ENCODE measurements around the gene OR51L1.
"Not testable (repeated sequence)": the region's sequence is repeated elsewhere in the genome, so short reads cannot be mapped to it uniquely, and the experiment has no call there.

OR51L1 gene

GRCh38 chr11:4994551-4994950 is at the start of gene OR51L1:
Gene OR51L1, plus strand, starts transcription at chr11:4994851. Its CDS starts 4,132 bp downstream, at chr11:4998983.
- Histone ChIP-seq H3K9me3 (no peaks in the 10 kb centered on the region), H3K4me1 (no peaks in the 10 kb centered on the region), H3K36me3 (no peaks in the 10 kb centered on the region), H4K20me1 (no peaks in the 10 kb centered on the region), H3K9ac (no peak within 1 kb of the TSS), H3K4me3 (no peak within 1 kb of the TSS), H3K4me2 (no peak within 1 kb of the TSS), H3K27me3 (no peaks in the 10 kb centered on the region), H3K27ac (no peak within 1 kb of the TSS)
- no peak for TF ChIP-seq Cebpa-rat (IDR thresholded peaks at IDR 0.05)

- Histone ChIP-seq H3K4me2 (no peak within 1 kb of the TSS), H3K27me3 (no peaks in the 10 kb centered on the region), H3K4me1 (no peaks in the 10 kb centered on the region), H3K4me3 (no peak within 1 kb of the TSS), H3K27ac (no peak within 1 kb of the TSS), H4K20me1 (no peaks in the 10 kb centered on the region), H3K9me3 (no peaks in the 10 kb centered on the region), H3K36me3 (no peaks in the 10 kb centered on the region), H3K9ac (no peak within 1 kb of the TSS)
- TF ChIP-seq Cebpa-rat (IDR thresholded peaks at IDR 0.05): no peak
Measured at GRCh38 chr11:4947505-4947904, 47.1 kb upstream of the OR51L1 start, which contains the start of gene OR51A4. Gene OR51A4, minus strand, starts transcription at chr11:4947605. Its CDS starts 505 bp downstream, at chr11:4947100.

- not testable (repeated sequence) for H3K9me3 ChIP-seq, H3K4me3 ChIP-seq, H3K27ac ChIP-seq, H3K36me3 ChIP-seq, H3K9ac ChIP-seq, H3K4me1 ChIP-seq, H3K27me3 ChIP-seq, H3K4me2 ChIP-seq, H4K20me1 ChIP-seq
Measured at GRCh38 chr11:4955613-4956012, 39.0 kb upstream of the OR51L1 start, which contains the start of gene OR51A2. Gene OR51A2, minus strand, starts transcription at chr11:4955713. Its CDS starts 0 bp downstream, at chr11:4955713.

GRCh38 chr11:4957396-4957795 is 37.3 kb upstream of the OR51L1 start:
- Histone ChIP-seq H3K36me3 (no peaks in the 10 kb centered on the region), H3K4me1 (no peaks in the 10 kb centered on the region), H3K9ac (no peak overlapping the region), H3K4me3 (no peak overlapping the region), H4K20me1 (no peaks in the 10 kb centered on the region), H3K27ac (no peak overlapping the region), H3K27me3 (no peaks in the 10 kb centered on the region), H3K4me2 (no peak overlapping the region), H3K9me3 (no peaks in the 10 kb centered on the region)
- no peak for TF ChIP-seq Cebpa-rat (IDR thresholded peaks at IDR 0.05)

- Histone ChIP-seq H3K9ac (no peak overlapping the region), H3K27me3 (no peaks in the 10 kb centered on the region), H3K4me3 (no peak overlapping the region), H4K20me1 (no peaks in the 10 kb centered on the region), H3K9me3 (0 out of 2 replicates have a peak, but pooled peaks cover 3% of the 10 kb centered on the region), H3K4me2 (no peak overlapping the region), H3K36me3 (no peaks in the 10 kb centered on the region), H3K27ac (no peak overlapping the region), H3K4me1 (no peaks in the 10 kb centered on the region)
- no peak for TF ChIP-seq Cebpa-rat (IDR thresholded peaks at IDR 0.05)
Measured at GRCh38 chr11:4960877-4961276, 33.8 kb upstream of the OR51L1 start.

GRCh38 chr11:4962816-4963215 is 31.8 kb upstream of the OR51L1 start:
- H3K4me1 ChIP-seq: no peaks in the 10 kb centered on the region
- H3K36me3 ChIP-seq: no peaks in the 10 kb centered on the region
- no peak overlapping the region for H3K4me2 ChIP-seq
- no peak for TF ChIP-seq Cebpa-rat (IDR thresholded peaks at IDR 0.05)
- H3K27me3 ChIP-seq: no peaks in the 10 kb centered on the region
- no peak overlapping the region for H3K4me3 ChIP-seq
- H3K9me3 ChIP-seq: 0 out of 2 replicates have a peak, but pooled peaks cover 3% of the 10 kb centered on the region
- H3K27ac ChIP-seq: no peak overlapping the region
- no peak overlapping the region for H3K9ac ChIP-seq
- no peaks in the 10 kb centered on the region for H4K20me1 ChIP-seq

GRCh38 chr11:4975436-4975835 is 19.2 kb upstream of the OR51L1 start:
- H3K27me3 ChIP-seq: no peaks in the 10 kb centered on the region
- H3K4me2 ChIP-seq: no peak overlapping the region
- no peaks in the 10 kb centered on the region for H3K36me3 ChIP-seq
- H3K9ac ChIP-seq: no peak overlapping the region
- H3K4me1 ChIP-seq: no peaks in the 10 kb centered on the region
- H4K20me1 ChIP-seq: no peaks in the 10 kb centered on the region
- peaks cover 6% of the 10 kb centered on the region; the same call in 1 of the 2 replicates for H3K9me3 ChIP-seq
- H3K27ac ChIP-seq: no peak overlapping the region
- no peak overlapping the region for H3K4me3 ChIP-seq
- no peak for TF ChIP-seq Cebpa-rat (IDR thresholded peaks at IDR 0.05)

GRCh38 chr11:4979036-4979435 is 15.6 kb upstream of the OR51L1 start:
- no peaks in the 10 kb centered on the region for H3K27me3 ChIP-seq
- no peaks in the 10 kb centered on the region for H3K4me1 ChIP-seq
- TF ChIP-seq Cebpa-rat (IDR thresholded peaks at IDR 0.05): no peak
- H3K36me3 ChIP-seq: no peaks in the 10 kb centered on the region
- no peak overlapping the region for H3K27ac ChIP-seq
- H4K20me1 ChIP-seq: no peaks in the 10 kb centered on the region
- no peak overlapping the region for H3K4me3 ChIP-seq
- no peak overlapping the region for H3K9ac ChIP-seq
- no peak overlapping the region for H3K4me2 ChIP-seq
- H3K9me3 ChIP-seq: peaks cover 6% of the 10 kb centered on the region; the same call in 1 of the 2 replicates

GRCh38 chr11:4982678-4983077 is 12.0 kb upstream of the OR51L1 start:
- no peaks in the 10 kb centered on the region for H4K20me1 ChIP-seq
- no peaks in the 10 kb centered on the region for H3K4me1 ChIP-seq
- peaks cover 4% of the 10 kb centered on the region; the same call in 1 of the 2 replicates for H3K9me3 ChIP-seq
- H3K36me3 ChIP-seq: no peaks in the 10 kb centered on the region
- no peak overlapping the region for H3K9ac ChIP-seq
- no peak for TF ChIP-seq Cebpa-rat (IDR thresholded peaks at IDR 0.05)
- H3K27me3 ChIP-seq: no peaks in the 10 kb centered on the region
- no peak overlapping the region for H3K4me2 ChIP-seq
- no peak overlapping the region for H3K4me3 ChIP-seq
- H3K27ac ChIP-seq: no peak overlapping the region

GRCh38 chr11:4983841-4984240 is 10.8 kb upstream of the OR51L1 start:
- Histone ChIP-seq H3K9ac (no peak overlapping the region), H3K4me2 (no peak overlapping the region), H4K20me1 (no peaks in the 10 kb centered on the region), H3K36me3 (no peaks in the 10 kb centered on the region), H3K4me1 (no peaks in the 10 kb centered on the region), H3K9me3 (no peaks in the 10 kb centered on the region), H3K27me3 (no peaks in the 10 kb centered on the region), H3K27ac (no peak overlapping the region), H3K4me3 (no peak overlapping the region)
- TF ChIP-seq Cebpa-rat (IDR thresholded peaks at IDR 0.05): no peak

- H4K20me1 ChIP-seq: no peaks in the 10 kb centered on the region
- H3K9me3 ChIP-seq: no peaks in the 10 kb centered on the region
Measured at GRCh38 chr11:4991060-4991459, 3.6 kb upstream of the OR51L1 start.

More at GRCh38 chr11:4991060-4991459, 3.6 kb upstream of the OR51L1 start:
- Histone ChIP-seq H3K4me3 (no peak overlapping the region), H3K4me1 (no peaks in the 10 kb centered on the region), H3K9ac (no peak overlapping the region), H3K36me3 (no peaks in the 10 kb centered on the region), H3K27ac (no peak overlapping the region), H3K4me2 (no peak overlapping the region), H3K27me3 (no peaks in the 10 kb centered on the region)
- TF ChIP-seq Cebpa-rat (IDR thresholded peaks at IDR 0.05): no peak
